OCI-LY1 (cell line): ENCODE measurements around the gene OSTF1.

Experiments used
- H2AFZ ChIP-seq: fragments of 200-600 bp; sonication (generic), shearing (Covaris generic); 2 replicates; pipeline ENCODE4 v1.6.0; 2014; ENCODE audit warnings: antibody characterized with exemption, mild to moderate bottlenecking, low read length
- H3F3A ChIP-seq: fragments of 200-600 bp; sonication (generic), shearing (Covaris generic); 2 replicates; pipeline ENCODE4 v1.6.0; 2014; ENCODE audit warnings: mild to moderate bottlenecking, antibody characterized with exemption, low read length, moderate library complexity; ENCODE audit not compliant: insufficient read depth
- H3K27ac ChIP-seq: fragments of 200-600 bp; sonication (generic); 2 replicates; pipeline ENCODE4 v1.5.1; 2014; ENCODE audit warnings: low read length, mixed run types, mild to moderate bottlenecking, low read depth; ENCODE audit not compliant: poor library complexity, severe bottlenecking
- H3K27me3 ChIP-seq: fragments of 200-600 bp; sonication (generic); 2 replicates; pipeline ENCODE4 v1.6.0; 2014; ENCODE audit warnings: antibody characterized with exemption, mild to moderate bottlenecking, low read length, moderate library complexity; ENCODE audit not compliant: insufficient read depth
- H3K36me3 ChIP-seq: fragments of 200-600 bp; sonication (generic); 2 replicates; pipeline ENCODE4 v1.6.1; 2014; ENCODE audit warnings: mild to moderate bottlenecking, antibody characterized with exemption, low read length, moderate library complexity, mixed read lengths; ENCODE audit not compliant: insufficient read depth
- H3K4me1 ChIP-seq: fragments of 200-600 bp; sonication (generic); 2 replicates; pipeline ENCODE4 v1.5.1; 2014; ENCODE audit warnings: mild to moderate bottlenecking, low read length, moderate library complexity; ENCODE audit not compliant: insufficient read depth, severe bottlenecking
- H3K4me2 ChIP-seq: fragments of 200-600 bp; sonication (generic), shearing (Covaris generic); 2 replicates; pipeline ENCODE4 v1.6.1; 2014; ENCODE audit warnings: low read length
- H3K4me3 ChIP-seq: fragments of 200-600 bp; sonication (generic); 2 replicates; pipeline ENCODE4 v1.5.1; 2014; ENCODE audit warnings: low read length, low read depth, mild to moderate bottlenecking, mixed read lengths; ENCODE audit not compliant: poor library complexity, severe bottlenecking
- H3K79me2 ChIP-seq: fragments of 200-600 bp; shearing (Covaris generic); 2 replicates; pipeline ENCODE4 v1.6.1; 2016; ENCODE audit warnings: mixed run types, low read length, mixed read lengths; ENCODE audit not compliant: insufficient read depth
- H3K9ac ChIP-seq: fragments of 200-600 bp; sonication (generic), shearing (Covaris generic); 2 replicates; pipeline ENCODE4 v1.6.1; 2014; ENCODE audit warnings: mild to moderate bottlenecking, low read length, mixed read lengths
- H3K9me2 ChIP-seq: fragments of 200-600 bp; sonication (generic), shearing (Covaris generic); 2 replicates; pipeline ENCODE4 v1.6.1; 2014; ENCODE audit warnings: low read depth, mild to moderate bottlenecking, low read length, mixed read lengths
- H3K9me3 ChIP-seq: fragments of 200-600 bp; shearing (Covaris generic); 2 replicates; pipeline ENCODE4 v1.6.1; 2014; ENCODE audit warnings: low read length, mixed read lengths
- H4K20me1 ChIP-seq: fragments of 200-600 bp; sonication (generic), shearing (Covaris generic); 2 replicates; pipeline ENCODE4 v1.6.0; 2016; ENCODE audit warnings: mild to moderate bottlenecking, low read length; ENCODE audit not compliant: insufficient read depth
- CTCF ChIP-seq: fragments of 200-600 bp; sonication (generic), shearing (Covaris generic); IDR thresholded peaks from 2 replicates; pipeline ENCODE4 v1.5.1; 2017; ENCODE audit warnings: mild to moderate bottlenecking, antibody characterized with exemption, low read length, moderate library complexity, mixed read lengths
- EZH2 ChIP-seq: fragments of 200-600 bp; sonication (generic), shearing (Covaris generic); IDR thresholded peaks from 2 replicates; pipeline ENCODE4 v1.8.0; 2017; ENCODE audit warnings: borderline replicate concordance, mixed run types, mild to moderate bottlenecking, antibody characterized with exemption, low read length, moderate library complexity, mixed read lengths

OSTF1 gene

GRCh38 chr9:75105019-75105540 is 16.8 kb downstream of the OSTF1 start:
- H3K27me3 ChIP-seq, result no peaks in the 10 kb centered on the region
- no peak overlapping the region for H3K4me3 ChIP-seq
- TF ChIP-seq EZH2, result no peak
- TF ChIP-seq CTCF, result no peak
- no peaks in the 10 kb centered on the region for H3K9me3 ChIP-seq
- H3K9me2 ChIP-seq, result no peaks in the 10 kb centered on the region
- peaks cover 18% of the 10 kb centered on the region; the same call in 1 of the 2 replicates for H3K36me3 ChIP-seq
- H3K4me1 ChIP-seq, result no peaks in the 10 kb centered on the region
- peaks cover 52% of the 10 kb centered on the region for H3K79me2 ChIP-seq
- H3K27ac ChIP-seq, result no peak overlapping the region
- no peak overlapping the region for H3K9ac ChIP-seq
- H4K20me1 ChIP-seq, result no peaks in the 10 kb centered on the region
- H3K4me2 ChIP-seq, result no peak overlapping the region
- H3F3A ChIP-seq, result no peaks in the 10 kb centered on the region
- no peak overlapping the region for H2AFZ ChIP-seq

- Histone ChIP-seq H2AFZ (no peak overlapping the region), H3K4me1 (no peaks in the 10 kb centered on the region), H3K36me3 (peaks cover 18% of the 10 kb centered on the region; the same call in 1 of the 2 replicates), H3K9me3 (no peaks in the 10 kb centered on the region), H3K4me2 (no peak overlapping the region), H3K79me2 (peaks cover 57% of the 10 kb centered on the region), H3F3A (no peaks in the 10 kb centered on the region), H3K9ac (no peak overlapping the region), H4K20me1 (no peaks in the 10 kb centered on the region), H3K9me2 (no peaks in the 10 kb centered on the region), H3K4me3 (no peak overlapping the region), H3K27ac (no peak overlapping the region), H3K27me3 (no peaks in the 10 kb centered on the region)
- TF ChIP-seq CTCF (no peak), EZH2 (no peak)
Observed at GRCh38 chr9:75105841-75106240, 17.5 kb downstream of the OSTF1 start.

- peaks cover 57% of the 10 kb centered on the region for H3K79me2 ChIP-seq
- no peak overlapping the region for H3K4me2 ChIP-seq
- TF ChIP-seq CTCF, result no peak
- no peak for TF ChIP-seq EZH2
Observed at GRCh38 chr9:75106857-75107256, 18.5 kb downstream of the OSTF1 start.

More at GRCh38 chr9:75106857-75107256, 18.5 kb downstream of the OSTF1 start:
- no peaks in the 10 kb centered on the region for H3K27me3 ChIP-seq
- no peak overlapping the region for H3K9ac ChIP-seq
- H4K20me1 ChIP-seq, result no peaks in the 10 kb centered on the region
- H3K4me3 ChIP-seq, result no peak overlapping the region
- H3K27ac ChIP-seq, result no peak overlapping the region
- peaks cover 6% of the 10 kb centered on the region for H3K4me1 ChIP-seq
- peaks cover 18% of the 10 kb centered on the region; the same call in 1 of the 2 replicates for H3K36me3 ChIP-seq
- H3F3A ChIP-seq, result no peaks in the 10 kb centered on the region
- no peaks in the 10 kb centered on the region for H3K9me3 ChIP-seq
- H2AFZ ChIP-seq, result no peak overlapping the region
- H3K9me2 ChIP-seq, result no peaks in the 10 kb centered on the region
